ENCODE data around the gene MED15.

MED15 gene

DNA sequence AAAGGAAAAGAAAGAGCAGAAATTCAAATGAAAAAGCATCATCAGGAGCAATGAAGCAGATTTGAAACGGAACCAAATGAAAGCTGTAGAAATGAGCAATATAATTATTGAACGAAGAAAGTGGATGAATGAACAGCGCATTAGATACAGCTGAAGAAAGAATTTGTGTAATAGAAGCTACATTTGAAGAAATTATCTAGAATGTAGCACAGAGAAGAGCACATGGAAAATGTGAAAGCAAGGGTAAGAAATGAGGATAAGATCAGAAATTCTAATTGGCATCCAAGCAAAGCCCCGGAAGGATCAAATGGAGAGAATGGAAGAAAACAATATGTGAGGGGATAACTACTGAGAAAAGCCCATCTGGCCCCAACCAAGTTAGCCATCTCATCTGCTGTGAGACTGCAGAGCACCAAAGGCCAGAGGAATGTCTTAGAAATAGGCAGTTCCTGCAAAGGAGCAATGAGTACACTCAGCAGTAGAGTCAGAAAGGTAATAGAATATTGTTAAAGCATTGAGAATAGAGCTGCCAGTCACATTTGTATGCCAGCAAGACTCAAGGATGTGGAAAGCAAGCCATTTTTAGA is 51.9 kb downstream of the MED15 start:
- no peak overlapping the region for H3K4me3 ChIP-seq (ENCODE audit: low read depth, low read length)
- H3K27me3 ChIP-seq (replicated peaks): no peaks in the 10 kb centered on the region
- in situ Hi-C loops (cut with HindIII; ENCODE audit: low pct_ligation_motif_present, low sequenced_read_pairs): no loop called here
- peaks cover 69% of the 10 kb centered on the region for H3K36me3 ChIP-seq (replicated peaks)
- TF ChIP-seq, protein P1, sequence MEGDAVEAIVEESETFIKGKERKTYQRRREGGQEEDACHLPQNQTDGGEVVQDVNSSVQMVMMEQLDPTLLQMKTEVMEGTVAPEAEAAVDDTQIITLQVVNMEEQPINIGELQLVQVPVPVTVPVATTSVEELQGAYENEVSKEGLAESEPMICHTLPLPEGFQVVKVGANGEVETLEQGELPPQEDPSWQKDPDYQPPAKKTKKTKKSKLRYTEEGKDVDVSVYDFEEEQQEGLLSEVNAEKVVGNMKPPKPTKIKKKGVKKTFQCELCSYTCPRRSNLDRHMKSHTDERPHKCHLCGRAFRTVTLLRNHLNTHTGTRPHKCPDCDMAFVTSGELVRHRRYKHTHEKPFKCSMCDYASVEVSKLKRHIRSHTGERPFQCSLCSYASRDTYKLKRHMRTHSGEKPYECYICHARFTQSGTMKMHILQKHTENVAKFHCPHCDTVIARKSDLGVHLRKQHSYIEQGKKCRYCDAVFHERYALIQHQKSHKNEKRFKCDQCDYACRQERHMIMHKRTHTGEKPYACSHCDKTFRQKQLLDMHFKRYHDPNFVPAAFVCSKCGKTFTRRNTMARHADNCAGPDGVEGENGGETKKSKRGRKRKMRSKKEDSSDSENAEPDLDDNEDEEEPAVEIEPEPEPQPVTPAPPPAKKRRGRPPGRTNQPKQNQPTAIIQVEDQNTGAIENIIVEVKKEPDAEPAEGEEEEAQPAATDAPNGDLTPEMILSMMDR (IDR thresholded peaks at IDR 0.05; ENCODE audit: low read depth, low read length, missing control alignments): no peak
- H3K27ac ChIP-seq: no peak overlapping the region
- DNase-seq: no peak

DNA sequence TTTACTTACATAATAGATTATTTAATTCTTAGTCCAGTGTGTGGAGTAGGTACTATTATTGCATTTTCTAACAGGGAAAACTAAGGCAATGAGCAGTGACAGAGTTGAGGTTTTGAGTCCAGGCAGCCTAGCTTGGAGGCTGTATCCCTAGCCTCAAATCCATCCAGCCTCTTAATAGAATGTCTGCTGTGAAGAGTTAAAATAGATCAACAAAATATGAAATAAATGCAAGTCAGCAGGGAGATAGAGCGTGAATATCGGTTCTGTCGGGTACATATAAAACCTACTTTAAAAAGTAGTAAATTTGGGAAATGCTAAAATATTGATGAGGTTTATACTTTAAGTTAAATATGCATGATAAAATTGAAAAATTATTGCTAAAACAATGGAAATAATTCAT is 53.3 kb downstream of the MED15 start:
- peaks cover 69% of the 10 kb centered on the region for H3K36me3 ChIP-seq (replicated peaks)
- no peak overlapping the region for H3K27ac ChIP-seq
- no peak for DNase-seq
- TF ChIP-seq, protein P1 (IDR thresholded peaks at IDR 0.05; ENCODE audit: low read depth, low read length, missing control alignments): no peak
- H3K27me3 ChIP-seq (replicated peaks): no peaks in the 10 kb centered on the region
- in situ Hi-C loops (cut with HindIII; ENCODE audit: low pct_ligation_motif_present, low sequenced_read_pairs): no loop called here
- no peak overlapping the region for H3K4me3 ChIP-seq (ENCODE audit: low read depth, low read length)

DNA sequence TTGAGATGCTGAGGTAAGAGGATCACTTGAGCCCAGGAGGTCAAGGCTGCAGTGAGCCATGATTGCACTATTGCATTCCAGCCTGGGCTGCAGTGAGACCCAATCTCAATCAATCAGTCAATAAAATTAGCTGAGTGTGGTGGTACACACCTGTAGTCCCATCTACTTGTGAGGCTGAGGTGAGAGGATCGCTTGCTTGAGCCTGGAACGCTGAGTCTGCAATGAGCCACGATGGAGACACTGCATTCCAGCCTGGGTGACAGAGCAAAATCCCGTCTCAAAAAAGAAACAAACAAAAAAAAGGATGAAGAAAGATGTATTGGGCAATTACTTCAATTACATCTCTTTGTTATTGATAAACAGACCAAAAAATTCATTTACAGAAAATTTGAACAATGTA is 54.5 kb downstream of the MED15 start:
- H3K27ac ChIP-seq: no peak overlapping the region
- no peaks in the 10 kb centered on the region for H3K27me3 ChIP-seq (replicated peaks)
- peaks cover 70% of the 10 kb centered on the region for H3K36me3 ChIP-seq (replicated peaks)
- in situ Hi-C loops (cut with HindIII; ENCODE audit: low pct_ligation_motif_present, low sequenced_read_pairs): no loop called here
- no peak overlapping the region for H3K4me3 ChIP-seq (ENCODE audit: low read depth, low read length)
- DNase-seq: no peak
- TF ChIP-seq, protein P1 (IDR thresholded peaks at IDR 0.05; ENCODE audit: low read depth, low read length, missing control alignments): no peak

DNA sequence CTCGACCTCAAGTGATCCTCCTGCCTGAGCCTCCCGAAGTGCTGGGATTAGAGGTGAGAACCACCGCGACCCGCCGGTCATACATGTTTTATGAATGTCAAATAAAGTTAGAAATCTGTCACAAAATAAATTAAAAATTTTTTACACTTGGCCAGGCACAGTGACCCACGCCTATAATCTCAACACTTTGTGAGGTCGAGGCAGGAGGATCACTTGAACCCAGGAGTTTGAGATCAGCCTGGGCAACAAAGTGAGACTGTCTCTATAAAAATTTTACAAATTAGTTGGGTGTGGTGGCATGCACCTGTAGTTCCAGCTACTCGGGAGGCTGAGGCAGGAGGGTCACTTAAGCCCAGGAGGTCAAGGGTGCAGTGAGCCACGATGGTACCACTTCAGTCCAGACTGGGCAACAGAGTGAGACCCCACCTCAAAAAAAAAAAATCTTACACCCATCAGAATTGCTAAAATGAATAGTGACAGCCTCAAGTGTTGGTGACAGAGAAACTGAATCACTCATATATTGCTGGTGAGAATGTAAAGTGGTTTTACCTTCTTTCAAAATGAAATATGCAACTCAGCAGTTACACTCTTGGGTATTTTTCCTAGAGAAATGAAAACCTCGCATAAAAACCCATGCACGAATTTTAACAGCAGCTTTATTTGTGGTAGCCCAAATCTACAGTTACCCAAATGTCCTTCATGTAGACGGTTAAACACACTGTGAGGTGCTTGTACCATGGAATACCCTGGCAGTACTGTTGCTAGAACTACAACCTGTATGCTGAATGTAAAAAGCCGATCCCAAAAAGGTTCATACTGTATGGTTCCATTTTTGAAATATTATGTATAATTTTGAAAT is 55.4 kb downstream of the MED15 start:
- Histone ChIP-seq H3K27ac (no peak overlapping the region), H3K4me3 (ENCODE audit: low read depth, low read length) (no peak overlapping the region), H3K27me3 (replicated peaks) (no peaks in the 10 kb centered on the region), H3K36me3 (replicated peaks) (peaks cover 71% of the 10 kb centered on the region)
- no peak for DNase-seq
- in situ Hi-C loops (cut with HindIII; ENCODE audit: low pct_ligation_motif_present, low sequenced_read_pairs): no loop called here
- TF ChIP-seq, protein P1 (IDR thresholded peaks at IDR 0.05; ENCODE audit: low read depth, low read length, missing control alignments): no peak

DNA sequence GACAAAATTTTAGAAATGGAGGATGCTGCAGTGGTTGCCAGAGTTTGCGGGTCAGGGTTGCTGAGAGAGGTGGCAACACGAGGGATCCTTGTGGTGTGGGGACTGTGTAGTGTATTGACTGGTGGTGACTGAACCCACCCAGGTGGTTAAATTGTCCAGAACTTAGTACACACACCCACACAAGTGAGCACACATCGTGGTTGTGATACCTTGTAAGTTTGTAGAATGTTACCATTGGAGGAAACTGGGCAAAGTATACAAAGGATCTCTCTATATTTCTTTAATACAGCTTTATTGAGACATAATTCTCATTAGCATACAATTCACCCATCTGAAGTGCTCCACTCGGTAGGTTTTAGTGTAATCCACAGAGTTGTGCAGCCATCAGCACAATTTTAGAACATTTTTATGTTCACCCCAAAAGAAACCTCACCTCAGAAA is 56.1 kb downstream of the MED15 start:
- peak overlapping the region; percentile 7 for H3K27ac ChIP-seq
- no peaks in the 10 kb centered on the region for H3K27me3 ChIP-seq (replicated peaks)
- H3K4me3 ChIP-seq (ENCODE audit: low read depth, low read length): no peak overlapping the region
- TF ChIP-seq, protein P1 (IDR thresholded peaks at IDR 0.05; ENCODE audit: low read depth, low read length, missing control alignments): no peak
- in situ Hi-C loops (cut with HindIII; ENCODE audit: low pct_ligation_motif_present, low sequenced_read_pairs): no loop called here
- DNase-seq: no peak
- H3K36me3 ChIP-seq (replicated peaks): peaks cover 71% of the 10 kb centered on the region

Measured in brain microvascular endothelial cell (primary cell).